Progenitor cell of endocrine pancreas (in vitro differentiated cells): ENCODE data around the gene RIMBP2. TPM values are rescaled to one million over a fixed set of nuclear protein-coding genes. Genes with fewer than 3 reads are reported as not detected.
"Not testable (repeated sequence)": the region's sequence is repeated elsewhere in the genome, so short reads cannot be mapped to it uniquely, and the experiment has no call there.

ENCODE experiments used
- DNase-seq: peaks from one replicate; pipeline ENCODE4 v3.0.0; 2021; ENCODE audit warnings: low spot score; ENCODE audit not compliant: unreplicated experiment
- H3K27ac Mint-ChIP-seq: 2 replicates; pipeline ENCODE4 v1.8.0; 2021; ENCODE audit warnings: mild to moderate bottlenecking, moderate library complexity, mixed read lengths
- H3K27me3 Mint-ChIP-seq: 2 replicates; pipeline ENCODE4 v1.8.0; 2021; ENCODE audit warnings: mixed read lengths
- H3K36me3 Mint-ChIP-seq: 2 replicates; pipeline ENCODE4 v1.8.0; 2022; ENCODE audit warnings: mixed read lengths; ENCODE audit not compliant: insufficient read depth
- H3K4me1 Mint-ChIP-seq: 2 replicates; pipeline ENCODE4 v1.8.0; 2021; ENCODE audit warnings: low read depth, mixed read lengths
- H3K4me3 Mint-ChIP-seq: 2 replicates; pipeline ENCODE4 v1.8.0; 2021; ENCODE audit warnings: low read depth, mild to moderate bottlenecking, moderate library complexity, mixed read lengths
- H3K9me3 Mint-ChIP-seq: 2 replicates; pipeline ENCODE4 v1.8.0; 2021; ENCODE audit warnings: low read depth, mixed read lengths
- CTCF ChIP-seq: fragments of 200-600 bp; sonication (generic); IDR thresholded peaks from one replicate; pipeline ENCODE4 v1.5.0; 2021; ENCODE audit warnings: antibody characterized with exemption, mild to moderate bottlenecking; ENCODE audit not compliant: unreplicated experiment
- total RNA-seq: library from RNA; stranded (reverse); gene quantifications from 2 replicates; pipeline ENCODE4 v1.2.1, GENCODE V29; 2021

RIMBP2 gene
- total RNA-seq, 1 donor from 2014 or later = 31.6 TPM

- Mint-ChIP-seq H3K27ac (no peak overlapping the region), H3K36me3 (no peaks in the 10 kb centered on the region), H3K4me3 (no peak overlapping the region), H3K9me3 (peaks cover 4% of the 10 kb centered on the region), H3K4me1 (peaks cover 18% of the 10 kb centered on the region), H3K27me3 (peaks cover 33% of the 10 kb centered on the region)
- no peak for TF ChIP-seq CTCF
- no peak for DNase-seq
Observed at GRCh38 chr12:130589540-130590317, 126.4 kb downstream of the RIMBP2 start.

- H3K27ac Mint-ChIP-seq = no peak overlapping the region
- no peak for DNase-seq
- no peak overlapping the region for H3K4me3 Mint-ChIP-seq
- H3K4me1 Mint-ChIP-seq = peaks cover 18% of the 10 kb centered on the region
- H3K9me3 Mint-ChIP-seq = peaks cover 4% of the 10 kb centered on the region
- TF ChIP-seq CTCF = no peak
- H3K36me3 Mint-ChIP-seq = no peaks in the 10 kb centered on the region
- H3K27me3 Mint-ChIP-seq = peaks cover 31% of the 10 kb centered on the region
Observed at GRCh38 chr12:130588696-130589539, 127.2 kb downstream of the RIMBP2 start.

GRCh38 chr12:130587966-130588365 is 128.1 kb downstream of the RIMBP2 start:
- no peak overlapping the region for H3K27ac Mint-ChIP-seq
- H3K27me3 Mint-ChIP-seq = peaks cover 24% of the 10 kb centered on the region
- H3K9me3 Mint-ChIP-seq = peaks cover 4% of the 10 kb centered on the region
- no peak for DNase-seq
- H3K4me1 Mint-ChIP-seq = peaks cover 18% of the 10 kb centered on the region
- H3K36me3 Mint-ChIP-seq = no peaks in the 10 kb centered on the region
- no peak overlapping the region for H3K4me3 Mint-ChIP-seq
- TF ChIP-seq CTCF = no peak

- H3K4me3 Mint-ChIP-seq, H3K27ac Mint-ChIP-seq, DNase-seq, H3K36me3 Mint-ChIP-seq, H3K9me3 Mint-ChIP-seq: not testable (repeated sequence)
- H3K4me1 Mint-ChIP-seq = peaks cover 12% of the 10 kb centered on the region
- peaks cover 15% of the 10 kb centered on the region for H3K27me3 Mint-ChIP-seq
Observed at GRCh38 chr12:130584475-130584874, 131.6 kb downstream of the RIMBP2 start.

- no peak for TF ChIP-seq CTCF
- peaks cover 21% of the 10 kb centered on the region for H3K27me3 Mint-ChIP-seq
- H3K4me3 Mint-ChIP-seq = no peak overlapping the region
- H3K27ac Mint-ChIP-seq = no peak overlapping the region
- H3K4me1 Mint-ChIP-seq = peaks cover 5% of the 10 kb centered on the region
- DNase-seq = no peak
- H3K9me3 Mint-ChIP-seq = peaks cover 4% of the 10 kb centered on the region
- no peaks in the 10 kb centered on the region for H3K36me3 Mint-ChIP-seq
Observed at GRCh38 chr12:130583800-130584199, 132.3 kb downstream of the RIMBP2 start.
